ENCODE results near the gene SMIM22.

The SMIM22 gene

GRCh38 chr16:4750896-4751295 lies 44.3 kb upstream of the SMIM22 start:
- no peak for TF ChIP-seq CTCF (IDR thresholded peaks at IDR 0.05; ENCODE audit: borderline replicate concordance, insufficient read depth, low read depth, low read length)
- H3K4me3 ChIP-seq (ENCODE audit: low read depth, low read length) = no peak overlapping the region

GRCh38 chr16:4752351-4753100 lies 42.6 kb upstream of the SMIM22 start:
- TF ChIP-seq CTCF (IDR thresholded peaks at IDR 0.05; ENCODE audit: borderline replicate concordance, insufficient read depth, low read depth, low read length) = no peak
- H3K4me3 ChIP-seq (ENCODE audit: low read depth, low read length) = no peak overlapping the region

- no peak overlapping the region for H3K4me3 ChIP-seq (ENCODE audit: low read depth, low read length)
- no peak for TF ChIP-seq CTCF (IDR thresholded peaks at IDR 0.05; ENCODE audit: borderline replicate concordance, insufficient read depth, low read depth, low read length)
Observed at GRCh38 chr16:4753227-4753626, 41.9 kb upstream of the SMIM22 start.

GRCh38 chr16:4754865-4755264 lies 40.3 kb upstream of the SMIM22 start:
- TF ChIP-seq CTCF (IDR thresholded peaks at IDR 0.05; ENCODE audit: borderline replicate concordance, insufficient read depth, low read depth, low read length) = no peak
- no peak overlapping the region for H3K4me3 ChIP-seq (ENCODE audit: low read depth, low read length)

- TF ChIP-seq CTCF (IDR thresholded peaks at IDR 0.05; ENCODE audit: borderline replicate concordance, insufficient read depth, low read depth, low read length) = no peak
- H3K4me3 ChIP-seq (ENCODE audit: low read depth, low read length) = no peak overlapping the region
Observed at GRCh38 chr16:4755687-4756086, 39.5 kb upstream of the SMIM22 start.

GRCh38 chr16:4760221-4760910 lies 34.8 kb upstream of the SMIM22 start:
- TF ChIP-seq CTCF (IDR thresholded peaks at IDR 0.05; ENCODE audit: borderline replicate concordance, insufficient read depth, low read depth, low read length) = no peak
- H3K4me3 ChIP-seq (ENCODE audit: low read depth, low read length) = no peak overlapping the region

GRCh38 chr16:4762205-4762604 lies 33.0 kb upstream of the SMIM22 start:
- TF ChIP-seq CTCF (IDR thresholded peaks at IDR 0.05; ENCODE audit: borderline replicate concordance, insufficient read depth, low read depth, low read length) = no peak
- H3K4me3 ChIP-seq (ENCODE audit: low read depth, low read length) = no peak overlapping the region

All from GM12875 (cell line).